ENCODE data around the gene GOLGA2. TPM values are rescaled to one million over a fixed set of nuclear protein-coding genes. Genes with fewer than 3 reads are reported as not detected.

GOLGA2 gene
- total and polyA plus RNA-seq, 4 donors: 84.9 to 172 (median 141) TPM

DNA sequence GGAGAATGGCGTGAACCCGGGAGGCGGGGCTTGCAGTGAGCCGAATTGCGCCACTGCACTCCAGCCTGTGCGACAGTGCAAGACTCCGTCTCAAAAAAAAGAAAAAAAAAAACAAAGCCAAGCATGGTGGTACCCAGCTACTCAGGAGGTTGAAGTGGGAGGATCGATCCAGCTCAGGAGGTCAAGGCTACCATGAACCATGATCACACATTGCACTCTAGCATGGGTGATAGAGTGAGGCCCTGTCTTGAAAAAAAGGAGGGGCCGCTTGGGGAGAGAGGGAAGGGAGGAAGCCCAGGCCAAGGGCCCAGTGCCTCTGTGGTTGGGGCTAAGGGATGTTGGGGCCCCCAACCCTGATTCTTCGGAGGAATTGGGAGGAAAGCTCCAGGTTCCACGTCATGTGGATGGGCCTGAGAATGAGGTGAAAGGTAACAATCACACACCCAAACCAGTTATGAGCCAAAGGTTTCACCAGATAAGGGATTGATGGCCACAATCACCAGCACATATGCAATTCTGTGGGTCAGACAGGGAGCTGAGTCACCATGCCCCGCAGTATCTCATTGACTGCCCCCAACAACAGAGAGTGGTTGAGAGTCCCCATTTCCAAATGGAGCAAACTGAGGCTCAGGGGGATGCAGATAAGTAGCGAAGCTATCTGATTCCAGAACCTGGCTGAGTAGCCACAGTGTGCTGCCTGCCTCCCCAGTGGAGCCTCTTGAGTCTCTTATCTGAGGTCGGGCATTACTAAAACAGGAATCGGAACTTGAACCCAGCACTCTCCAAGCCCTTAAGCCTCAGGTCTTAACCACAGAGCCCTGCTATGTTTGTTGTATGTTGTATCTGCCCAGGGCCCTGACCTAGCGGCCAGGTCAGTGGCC, 20.8 kb upstream of the GOLGA2 start:
- intact Hi-C loops (cut with DNase I): loop anchor here (5.0 to 10.0 kb wide), 3 partner anchors 36 to 128 kb away; partner anchors contain the start of genes CERCAM (in 1 of the 2) and SLC27A4 (in 1 of the 2)
- Histone ChIP-seq H3K27me3 (ENCODE audit: control insufficient read depth in 1 of 2, insufficient read depth in 2 of 2, low read length in 1 of 2) (no peaks in the 10 kb centered on the region), H3K4me1 (ENCODE audit: control insufficient read depth in 1 of 2, insufficient read depth in 2 of 2, low read length in 2 of 2) (no peaks in the 10 kb centered on the region), H3K4me3 (ENCODE audit: low read length in 2 of 2) (no peak overlapping the region), H3K9me3 (ENCODE audit: control insufficient read depth, low read length) (no peaks in the 10 kb centered on the region), H3K27ac (ENCODE audit: low read depth in 1 of 2, low read length in 2 of 2) (no peak overlapping the region), H3K36me3 (ENCODE audit: control insufficient read depth in 1 of 2, insufficient read depth in 2 of 2, low read length in 1 of 2) (no peaks in the 10 kb centered on the region)
- DNase-seq (no peak), ATAC-seq (ENCODE audit: low FRiP score) (no peak)
- WGBS, 2 donors: 90 to 92% methylated on average over 16 of the region's 16 CpGs

DNA sequence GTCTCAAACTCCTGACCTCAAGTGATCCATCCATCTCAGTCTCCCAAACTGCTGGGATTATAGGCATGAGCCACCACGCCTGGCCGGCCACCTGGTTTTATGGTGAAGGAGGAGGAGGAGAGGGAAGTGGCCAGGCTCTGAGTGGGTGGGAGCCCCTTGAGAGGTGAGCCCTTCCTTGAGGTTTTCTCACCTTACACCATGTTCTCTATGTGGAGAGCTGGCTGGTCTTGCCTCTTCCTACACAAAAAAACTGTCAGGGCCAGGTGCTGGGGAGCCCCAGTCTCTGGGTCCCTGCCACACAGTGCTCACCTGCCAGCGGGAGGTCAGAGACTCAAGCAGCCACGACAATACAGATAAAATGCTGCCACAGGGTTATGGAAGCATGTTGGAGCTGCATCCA, 18.3 kb upstream of the GOLGA2 start:
- Histone ChIP-seq H3K9me3 (ENCODE audit: control insufficient read depth, low read length) (no peaks in the 10 kb centered on the region), H3K27ac (ENCODE audit: low read depth in 1 of 2, low read length in 2 of 2) (no peak overlapping the region), H3K36me3 (ENCODE audit: control insufficient read depth in 1 of 2, insufficient read depth in 2 of 2, low read length in 1 of 2) (no peaks in the 10 kb centered on the region), H3K4me1 (ENCODE audit: control insufficient read depth in 1 of 2, insufficient read depth in 2 of 2, low read length in 2 of 2) (no peaks in the 10 kb centered on the region), H3K27me3 (ENCODE audit: control insufficient read depth in 1 of 2, insufficient read depth in 2 of 2, low read length in 1 of 2) (no peaks in the 10 kb centered on the region), H3K4me3 (ENCODE audit: low read length in 2 of 2) (no peak overlapping the region)
- 88 to 89% methylated on average over 4 of the region's 4 CpGs for WGBS, 2 donors
- ATAC-seq (ENCODE audit: low FRiP score): no peak
- DNase-seq: no peak
- intact Hi-C loops (cut with DNase I): loop anchor here in 1 of 2 donors (10.0 kb wide), 2 partner anchors 51 to 131 kb away; partner anchors contain the start of genes CERCAM and SLC27A4

DNA sequence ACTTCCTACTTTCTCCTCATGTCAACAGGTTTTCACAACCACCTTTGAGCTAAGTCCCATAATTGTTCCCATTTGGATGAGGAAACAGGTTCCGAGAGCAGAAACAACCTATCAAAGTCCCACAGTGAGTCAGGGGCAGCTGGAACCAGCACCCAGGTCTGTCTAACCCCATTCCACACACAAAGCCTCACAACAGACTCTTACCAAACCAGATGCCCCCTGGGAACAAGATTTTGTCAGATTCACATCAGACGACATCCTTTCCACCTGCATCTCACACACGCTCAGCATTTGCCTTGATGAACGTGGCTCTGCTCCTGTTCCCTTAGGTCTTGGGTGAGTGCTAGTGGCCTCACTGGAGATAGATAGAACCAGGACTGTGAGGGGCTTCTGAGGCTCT, 17.3 kb upstream of the GOLGA2 start:
- Histone ChIP-seq H3K4me1 (ENCODE audit: control insufficient read depth in 1 of 2, insufficient read depth in 2 of 2, low read length in 2 of 2) (no peaks in the 10 kb centered on the region), H3K9me3 (ENCODE audit: control insufficient read depth, low read length) (no peaks in the 10 kb centered on the region), H3K4me3 (ENCODE audit: low read length in 2 of 2) (no peak overlapping the region), H3K27me3 (ENCODE audit: control insufficient read depth in 1 of 2, insufficient read depth in 2 of 2, low read length in 1 of 2) (no peaks in the 10 kb centered on the region), H3K27ac (ENCODE audit: low read depth in 1 of 2, low read length in 2 of 2) (no peak overlapping the region), H3K36me3 (ENCODE audit: control insufficient read depth in 1 of 2, insufficient read depth in 2 of 2, low read length in 1 of 2) (no peaks in the 10 kb centered on the region)
- no peak for ATAC-seq (ENCODE audit: low FRiP score)
- no peak for DNase-seq
- intact Hi-C loops (cut with DNase I): loop anchor here in 1 of 2 donors (10.0 kb wide), 2 partner anchors 52 to 132 kb away; partner anchors contain the start of genes CERCAM and SLC27A4
- WGBS, 2 donors: 89 to 97% methylated on average over 4 of the region's 4 CpGs

DNA sequence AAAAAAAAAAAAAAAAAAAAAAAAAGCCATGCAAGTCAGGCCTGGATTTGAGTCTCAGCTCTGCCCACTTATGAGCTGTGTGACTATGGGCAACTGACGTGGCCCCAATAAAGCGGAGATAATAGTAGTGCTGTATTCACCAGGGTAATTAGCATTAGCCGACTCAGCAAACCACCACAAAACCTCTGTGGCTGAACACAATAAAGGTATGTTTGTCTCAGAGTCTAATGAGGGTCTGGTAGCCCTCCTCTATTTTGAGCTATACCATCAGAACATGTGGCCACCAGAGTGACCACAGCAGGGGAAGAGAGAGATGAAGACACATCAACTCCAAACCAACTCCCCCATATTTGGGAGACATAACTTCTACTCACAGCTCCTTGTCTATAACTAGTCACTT, 16.2 kb upstream of the GOLGA2 start:
- no peaks in the 10 kb centered on the region for H3K4me1 ChIP-seq (ENCODE audit: control insufficient read depth in 1 of 2, insufficient read depth in 2 of 2, low read length in 2 of 2)
- no peak overlapping the region for H3K27ac ChIP-seq (ENCODE audit: low read depth in 1 of 2, low read length in 2 of 2)
- H3K9me3 ChIP-seq (ENCODE audit: control insufficient read depth, low read length): no peaks in the 10 kb centered on the region
- intact Hi-C loops (cut with DNase I): loop anchor here in 1 of 2 donors (10.0 kb wide), 2 partner anchors 53 to 133 kb away; partner anchors contain the start of genes CERCAM and SLC27A4
- H3K36me3 ChIP-seq (ENCODE audit: control insufficient read depth in 1 of 2, insufficient read depth in 2 of 2, low read length in 1 of 2): no peaks in the 10 kb centered on the region
- DNase-seq (no peak), ATAC-seq (ENCODE audit: low FRiP score) (no peak)
- no peaks in the 10 kb centered on the region for H3K27me3 ChIP-seq (ENCODE audit: control insufficient read depth in 1 of 2, insufficient read depth in 2 of 2, low read length in 1 of 2)
- no peak overlapping the region for H3K4me3 ChIP-seq (ENCODE audit: low read length in 2 of 2)
- WGBS, 2 donors: 92 to 98% methylated on average over 3 of the region's 3 CpGs

DNA sequence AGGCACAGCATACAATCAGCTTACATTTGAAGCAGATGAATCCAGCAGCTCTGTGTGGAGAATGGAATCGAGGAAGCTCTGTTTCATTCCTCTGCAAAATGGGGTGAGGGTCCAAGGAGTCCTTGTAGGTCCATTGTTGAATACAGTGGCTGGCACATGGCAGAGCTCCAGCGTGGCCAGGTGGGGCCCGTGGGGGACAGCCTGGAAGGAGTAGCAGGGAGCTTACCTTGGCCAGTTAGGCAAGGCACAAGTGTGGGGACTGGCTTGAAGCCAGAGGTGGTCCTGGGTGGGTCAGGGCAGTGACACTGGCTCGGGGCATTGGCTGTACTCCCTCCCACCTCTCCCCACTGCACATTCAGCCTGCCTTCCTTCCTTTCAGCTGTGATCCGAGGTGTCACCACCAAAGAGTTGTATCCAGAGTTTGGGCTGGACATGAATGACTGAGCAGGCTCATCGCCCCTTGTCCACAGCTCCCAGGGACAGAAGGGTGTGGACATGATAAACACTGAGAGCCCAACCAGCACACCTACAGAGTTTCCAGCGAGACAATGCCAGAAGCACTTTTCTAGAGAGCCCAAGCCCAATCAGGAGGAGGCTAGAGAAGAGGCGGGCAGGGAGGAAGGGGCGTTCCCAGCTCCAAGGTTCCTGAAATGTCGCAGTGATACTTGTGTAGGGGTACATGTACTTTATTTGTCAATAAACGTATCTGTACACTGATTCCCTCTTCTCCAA, 12.6 kb upstream of the GOLGA2 start:
- H3K4me1 ChIP-seq (ENCODE audit: control insufficient read depth in 1 of 2, insufficient read depth in 2 of 2, low read length in 2 of 2): no peaks in the 10 kb centered on the region
- ATAC-seq (ENCODE audit: low FRiP score) (no peak), DNase-seq (no peak)
- no peaks in the 10 kb centered on the region for H3K9me3 ChIP-seq (ENCODE audit: control insufficient read depth, low read length)
- no peak overlapping the region for H3K4me3 ChIP-seq (ENCODE audit: low read length in 2 of 2)
- H3K27ac ChIP-seq (ENCODE audit: low read depth in 1 of 2, low read length in 2 of 2): no peak overlapping the region
- H3K27me3 ChIP-seq (ENCODE audit: control insufficient read depth in 1 of 2, insufficient read depth in 2 of 2, low read length in 1 of 2): no peaks in the 10 kb centered on the region
- no peaks in the 10 kb centered on the region for H3K36me3 ChIP-seq (ENCODE audit: control insufficient read depth in 1 of 2, insufficient read depth in 2 of 2, low read length in 1 of 2)
- 88 to 89% methylated on average over 11 of the region's 11 CpGs for WGBS, 2 donors
- intact Hi-C loops (cut with DNase I): no loop called here

DNA sequence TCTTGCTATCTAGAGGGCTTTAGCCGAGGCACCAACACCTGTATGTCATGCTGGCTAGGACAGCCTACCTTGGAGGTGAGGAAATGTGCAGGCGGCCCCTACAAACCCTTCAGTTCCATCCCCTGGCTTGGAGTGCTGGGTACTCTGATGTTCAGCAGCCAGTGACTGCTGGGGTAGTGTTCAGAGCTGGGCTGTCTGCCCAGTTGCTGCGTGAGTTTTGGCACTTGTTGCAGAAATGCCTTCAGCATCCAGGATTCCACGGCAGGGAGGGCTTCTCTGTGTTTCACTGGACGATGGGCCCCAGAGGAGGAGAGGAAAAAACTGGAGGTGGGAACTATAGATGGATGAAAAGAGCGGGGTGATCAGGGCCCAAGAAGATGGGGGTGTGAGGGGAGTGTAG, 10.6 kb upstream of the GOLGA2 start:
- intact Hi-C loops (cut with DNase I): no loop called here
- WGBS, 2 donors: 9 to 16% methylated on average over 6 of the region's 6 CpGs
- Histone ChIP-seq H3K27ac (ENCODE audit: low read depth in 1 of 2, low read length in 2 of 2) (no peak overlapping the region), H3K9me3 (ENCODE audit: control insufficient read depth, low read length) (no peaks in the 10 kb centered on the region), H3K4me1 (ENCODE audit: control insufficient read depth in 1 of 2, insufficient read depth in 2 of 2, low read length in 2 of 2) (no peaks in the 10 kb centered on the region), H3K4me3 (ENCODE audit: low read length in 2 of 2) (no peak overlapping the region), H3K27me3 (ENCODE audit: control insufficient read depth in 1 of 2, insufficient read depth in 2 of 2, low read length in 1 of 2) (no peaks in the 10 kb centered on the region), H3K36me3 (ENCODE audit: control insufficient read depth in 1 of 2, insufficient read depth in 2 of 2, low read length in 1 of 2) (no peaks in the 10 kb centered on the region)
- ATAC-seq (ENCODE audit: low FRiP score): no peak
- DNase-seq: no peak

DNA sequence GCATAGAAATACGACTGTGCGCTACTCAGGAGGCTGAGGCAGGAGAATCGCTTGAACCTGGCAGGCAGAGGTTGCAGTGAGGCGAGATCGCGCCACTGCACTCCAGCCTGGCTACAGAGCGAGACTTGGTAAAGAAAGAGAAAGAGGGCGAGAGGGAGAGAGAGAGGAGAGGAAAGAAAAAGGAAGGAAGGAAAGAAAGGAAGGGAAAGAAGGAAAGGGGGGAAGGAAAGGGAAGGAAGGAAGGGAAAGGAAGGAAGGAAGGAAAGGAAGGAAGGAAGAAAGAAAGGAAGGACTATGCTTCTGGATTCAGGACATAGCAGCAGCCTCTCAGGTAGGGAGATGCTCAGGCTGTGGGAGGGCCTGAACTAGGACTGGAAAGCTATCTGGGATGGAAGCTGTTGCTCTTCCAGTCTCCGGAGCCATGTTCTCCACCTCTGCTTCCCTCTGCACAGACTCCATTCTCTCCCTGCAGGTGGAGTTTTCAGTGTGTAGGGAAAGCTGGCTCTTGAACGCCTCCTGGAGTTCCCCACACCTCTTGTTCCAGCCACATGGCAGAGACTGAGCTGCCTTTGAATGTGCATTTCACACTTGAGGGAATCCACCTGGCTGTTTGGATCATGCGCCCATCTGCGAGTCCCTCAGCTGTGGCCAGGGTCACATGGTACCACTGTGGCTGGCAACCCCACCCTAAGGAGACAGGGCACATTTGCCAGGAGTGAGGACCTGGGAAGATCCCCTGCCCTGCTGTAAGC, 9.4 kb upstream of the GOLGA2 start:
- WGBS, 2 donors: 94 to 97% methylated on average over 12 of the region's 12 CpGs
- H3K4me3 ChIP-seq (ENCODE audit: low read length in 2 of 2): no peak overlapping the region
- no peaks in the 10 kb centered on the region for H3K9me3 ChIP-seq (ENCODE audit: control insufficient read depth, low read length)
- ATAC-seq (ENCODE audit: low FRiP score) (no peak), DNase-seq (no peak)
- H3K27me3 ChIP-seq (ENCODE audit: control insufficient read depth in 1 of 2, insufficient read depth in 2 of 2, low read length in 1 of 2): no peaks in the 10 kb centered on the region
- H3K36me3 ChIP-seq (ENCODE audit: control insufficient read depth in 1 of 2, insufficient read depth in 2 of 2, low read length in 1 of 2): no peaks in the 10 kb centered on the region
- intact Hi-C loops (cut with DNase I): no loop called here
- no peaks in the 10 kb centered on the region for H3K4me1 ChIP-seq (ENCODE audit: control insufficient read depth in 1 of 2, insufficient read depth in 2 of 2, low read length in 2 of 2)
- no peak overlapping the region for H3K27ac ChIP-seq (ENCODE audit: low read depth in 1 of 2, low read length in 2 of 2)

DNA sequence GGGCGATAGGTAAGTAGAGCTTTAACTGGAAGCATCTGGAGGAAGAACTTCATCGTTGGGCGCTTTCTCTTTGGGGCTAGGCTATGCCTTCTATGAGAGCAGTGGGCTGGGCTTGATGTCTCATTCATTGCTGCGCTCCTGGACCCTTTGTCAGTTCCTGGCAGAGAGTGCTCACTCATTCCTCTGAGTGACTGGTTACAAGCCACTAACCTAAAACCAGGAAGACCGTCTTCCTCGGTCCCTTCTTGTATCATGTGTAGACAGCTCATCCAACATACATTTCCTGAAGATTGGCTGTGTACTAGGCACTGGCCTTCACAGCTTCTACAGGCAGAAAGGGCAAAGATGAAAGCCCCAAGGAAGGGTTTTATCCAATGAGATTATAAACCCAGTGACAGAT, 6.7 kb upstream of the GOLGA2 start:
- Histone ChIP-seq H3K27ac (ENCODE audit: low read depth in 1 of 2, low read length in 2 of 2) (no peak overlapping the region), H3K36me3 (ENCODE audit: control insufficient read depth in 1 of 2, insufficient read depth in 2 of 2, low read length in 1 of 2) (no peaks in the 10 kb centered on the region), H3K4me3 (ENCODE audit: low read length in 2 of 2) (no peak overlapping the region), H3K4me1 (ENCODE audit: control insufficient read depth in 1 of 2, insufficient read depth in 2 of 2, low read length in 2 of 2) (no peaks in the 10 kb centered on the region), H3K9me3 (ENCODE audit: control insufficient read depth, low read length) (no peaks in the 10 kb centered on the region), H3K27me3 (ENCODE audit: control insufficient read depth in 1 of 2, insufficient read depth in 2 of 2, low read length in 1 of 2) (no peaks in the 10 kb centered on the region)
- DNase-seq (no peak), ATAC-seq (ENCODE audit: low FRiP score) (no peak)
- 94 to 95% methylated on average over 6 of the region's 6 CpGs for WGBS, 2 donors
- intact Hi-C loops (cut with DNase I): no loop called here
